ENCODE results near the gene HTN3. TPM values are rescaled to one million over a fixed set of nuclear protein-coding genes. Genes with fewer than 3 reads are reported as not detected.
"Not testable (repeated sequence)": the region's sequence is repeated elsewhere in the genome, so short reads cannot be mapped to it uniquely, and the experiment has no call there.

HTN3 gene
- total RNA-seq, 1 donor: not detected

DNA sequence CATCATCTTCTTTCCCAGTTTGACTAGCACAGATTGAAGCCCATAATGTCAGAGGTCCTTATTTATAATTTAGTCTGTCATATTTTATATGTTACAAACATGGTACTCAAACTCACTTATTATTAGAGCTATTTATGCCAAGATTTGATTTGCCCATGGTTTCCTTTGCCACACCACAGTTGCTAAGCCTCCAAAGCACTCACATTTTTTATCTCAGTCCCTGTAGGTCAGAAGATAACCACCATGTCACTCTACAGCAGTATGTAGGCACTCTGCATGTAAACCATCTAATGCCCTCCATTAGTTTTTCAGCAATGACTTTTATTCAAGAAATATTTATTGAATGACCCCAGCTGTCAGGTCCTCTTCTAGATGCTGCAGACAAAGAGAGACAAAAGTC is 25.8 kb upstream of the HTN3 start:
- Histone ChIP-seq H3K4me1 (ENCODE audit: insufficient read depth, low read length) (no peaks in the 10 kb centered on the region), H3K4me2 (ENCODE audit: insufficient read depth, low read length) (no peak overlapping the region), H2AFZ (ENCODE audit: low read length) (no peak overlapping the region), H3K9me3 (ENCODE audit: low read depth, low read length) (no peaks in the 10 kb centered on the region), H3K27me3 (ENCODE audit: insufficient read depth, low read length) (no peaks in the 10 kb centered on the region), H3K36me3 (ENCODE audit: insufficient read depth, low read length) (no peaks in the 10 kb centered on the region), H4K20me1 (ENCODE audit: insufficient read depth, low read length) (no peaks in the 10 kb centered on the region), H3K27ac (ENCODE audit: low read depth, low read length) (no peak overlapping the region), H3K4me3 (ENCODE audit: insufficient read depth, low read length) (no peak overlapping the region), H3K79me2 (ENCODE audit: insufficient read depth, low read length) (no peaks in the 10 kb centered on the region)
- no peak for DNase-seq (ENCODE audit: insufficient read length, low spot score, missing footprints)
- TF ChIP-seq, protein P1, sequence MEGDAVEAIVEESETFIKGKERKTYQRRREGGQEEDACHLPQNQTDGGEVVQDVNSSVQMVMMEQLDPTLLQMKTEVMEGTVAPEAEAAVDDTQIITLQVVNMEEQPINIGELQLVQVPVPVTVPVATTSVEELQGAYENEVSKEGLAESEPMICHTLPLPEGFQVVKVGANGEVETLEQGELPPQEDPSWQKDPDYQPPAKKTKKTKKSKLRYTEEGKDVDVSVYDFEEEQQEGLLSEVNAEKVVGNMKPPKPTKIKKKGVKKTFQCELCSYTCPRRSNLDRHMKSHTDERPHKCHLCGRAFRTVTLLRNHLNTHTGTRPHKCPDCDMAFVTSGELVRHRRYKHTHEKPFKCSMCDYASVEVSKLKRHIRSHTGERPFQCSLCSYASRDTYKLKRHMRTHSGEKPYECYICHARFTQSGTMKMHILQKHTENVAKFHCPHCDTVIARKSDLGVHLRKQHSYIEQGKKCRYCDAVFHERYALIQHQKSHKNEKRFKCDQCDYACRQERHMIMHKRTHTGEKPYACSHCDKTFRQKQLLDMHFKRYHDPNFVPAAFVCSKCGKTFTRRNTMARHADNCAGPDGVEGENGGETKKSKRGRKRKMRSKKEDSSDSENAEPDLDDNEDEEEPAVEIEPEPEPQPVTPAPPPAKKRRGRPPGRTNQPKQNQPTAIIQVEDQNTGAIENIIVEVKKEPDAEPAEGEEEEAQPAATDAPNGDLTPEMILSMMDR (IDR thresholded peaks at IDR 0.05; ENCODE audit: extremely low read depth, low read depth, low read length): no peak

DNA sequence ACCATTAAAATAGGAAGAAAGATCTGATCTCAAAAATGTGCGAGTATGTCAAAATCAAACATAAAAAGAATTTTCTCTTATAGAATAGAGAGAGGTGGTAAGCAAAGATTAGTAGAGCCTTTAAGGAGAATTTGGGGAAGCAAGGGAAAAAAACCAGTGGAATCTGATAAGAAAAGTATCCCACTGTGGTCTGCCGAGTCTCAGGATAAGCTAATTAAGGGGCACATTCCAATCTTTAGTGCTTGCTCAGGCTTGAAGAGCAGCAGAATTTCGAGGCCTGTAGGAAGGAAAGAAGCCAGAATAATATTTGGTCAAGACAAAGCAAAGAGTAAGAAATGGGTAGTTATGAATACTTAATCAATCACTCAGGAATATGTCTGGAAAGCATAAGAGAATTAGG is 19.5 kb upstream of the HTN3 start:
- no peak overlapping the region for H3K4me2 ChIP-seq (ENCODE audit: insufficient read depth, low read length)
- no peaks in the 10 kb centered on the region for H4K20me1 ChIP-seq (ENCODE audit: insufficient read depth, low read length)
- H3K27ac ChIP-seq (ENCODE audit: low read depth, low read length): no peak overlapping the region
- DNase-seq (ENCODE audit: insufficient read length, low spot score, missing footprints): no peak
- TF ChIP-seq, protein P1 (IDR thresholded peaks at IDR 0.05; ENCODE audit: extremely low read depth, low read depth, low read length): no peak
- no peaks in the 10 kb centered on the region for H3K79me2 ChIP-seq (ENCODE audit: insufficient read depth, low read length)
- H3K4me1 ChIP-seq (ENCODE audit: insufficient read depth, low read length): no peaks in the 10 kb centered on the region
- H3K36me3 ChIP-seq (ENCODE audit: insufficient read depth, low read length): no peaks in the 10 kb centered on the region
- no peak overlapping the region for H3K4me3 ChIP-seq (ENCODE audit: insufficient read depth, low read length)
- H3K27me3 ChIP-seq (ENCODE audit: insufficient read depth, low read length): no peaks in the 10 kb centered on the region
- no peaks in the 10 kb centered on the region for H3K9me3 ChIP-seq (ENCODE audit: low read depth, low read length)
- H2AFZ ChIP-seq (ENCODE audit: low read length): no peak overlapping the region

DNA sequence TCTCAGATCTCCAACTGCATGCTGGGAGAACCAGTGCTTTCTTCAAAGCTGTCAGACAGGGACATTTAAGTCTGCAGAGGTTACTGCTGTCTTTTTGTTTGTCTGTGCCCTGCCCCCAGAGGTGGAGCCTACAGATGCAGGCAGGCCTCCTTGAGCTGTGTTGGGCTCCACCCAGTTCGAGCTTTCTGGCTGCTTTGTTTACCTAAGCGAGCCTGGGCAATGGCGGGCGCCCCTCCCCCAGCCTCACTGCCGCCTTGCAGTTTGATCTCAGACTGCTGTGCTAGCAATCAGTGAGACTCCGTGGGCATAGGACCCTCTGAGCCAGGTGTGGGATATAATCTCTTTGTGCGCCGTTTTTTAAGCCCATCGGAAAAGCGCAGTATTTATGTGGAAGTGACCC is 9.3 kb upstream of the HTN3 start:
- H2AFZ ChIP-seq (ENCODE audit: low read length); H3K27ac ChIP-seq (ENCODE audit: low read depth, low read length); H3K27me3 ChIP-seq (ENCODE audit: insufficient read depth, low read length); H4K20me1 ChIP-seq (ENCODE audit: insufficient read depth, low read length); H3K79me2 ChIP-seq (ENCODE audit: insufficient read depth, low read length); H3K36me3 ChIP-seq (ENCODE audit: insufficient read depth, low read length); H3K4me3 ChIP-seq (ENCODE audit: insufficient read depth, low read length); H3K4me1 ChIP-seq (ENCODE audit: insufficient read depth, low read length); H3K9me3 ChIP-seq (ENCODE audit: low read depth, low read length); H3K4me2 ChIP-seq (ENCODE audit: insufficient read depth, low read length); DNase-seq (ENCODE audit: insufficient read length, low spot score, missing footprints): not testable (repeated sequence)

DNA sequence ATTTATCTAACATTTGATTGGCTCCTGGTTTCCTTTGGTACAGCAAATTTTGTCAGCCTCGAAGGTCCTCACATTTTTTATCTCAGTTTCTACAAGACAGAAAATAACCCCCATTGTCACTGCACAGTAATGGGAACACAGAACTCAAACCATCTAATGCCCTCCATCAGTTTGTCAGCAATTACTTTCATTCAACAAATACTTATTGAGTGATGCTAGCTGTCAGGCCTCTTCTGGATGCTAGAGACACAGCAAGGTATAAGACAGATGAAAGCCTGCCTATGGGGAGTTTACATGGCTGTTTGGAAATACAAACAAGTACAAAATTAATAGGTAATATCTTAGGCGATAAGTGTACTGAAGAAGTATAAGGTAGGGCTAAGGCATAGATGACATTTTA is 5.0 kb upstream of the HTN3 start:
- H3K27ac ChIP-seq (ENCODE audit: low read depth, low read length): no peak overlapping the region
- H3K79me2 ChIP-seq (ENCODE audit: insufficient read depth, low read length): no peaks in the 10 kb centered on the region
- TF ChIP-seq, protein P1 (IDR thresholded peaks at IDR 0.05; ENCODE audit: extremely low read depth, low read depth, low read length): no peak
- no peak overlapping the region for H3K4me2 ChIP-seq (ENCODE audit: insufficient read depth, low read length)
- H3K9me3 ChIP-seq (ENCODE audit: low read depth, low read length): no peaks in the 10 kb centered on the region
- DNase-seq (ENCODE audit: insufficient read length, low spot score, missing footprints): no peak
- no peak overlapping the region for H2AFZ ChIP-seq (ENCODE audit: low read length)
- no peaks in the 10 kb centered on the region for H3K4me1 ChIP-seq (ENCODE audit: insufficient read depth, low read length)
- H3K27me3 ChIP-seq (ENCODE audit: insufficient read depth, low read length): no peaks in the 10 kb centered on the region
- no peaks in the 10 kb centered on the region for H3K36me3 ChIP-seq (ENCODE audit: insufficient read depth, low read length)
- H3K4me3 ChIP-seq (ENCODE audit: insufficient read depth, low read length): no peak overlapping the region
- H4K20me1 ChIP-seq (ENCODE audit: insufficient read depth, low read length): no peaks in the 10 kb centered on the region

DNA sequence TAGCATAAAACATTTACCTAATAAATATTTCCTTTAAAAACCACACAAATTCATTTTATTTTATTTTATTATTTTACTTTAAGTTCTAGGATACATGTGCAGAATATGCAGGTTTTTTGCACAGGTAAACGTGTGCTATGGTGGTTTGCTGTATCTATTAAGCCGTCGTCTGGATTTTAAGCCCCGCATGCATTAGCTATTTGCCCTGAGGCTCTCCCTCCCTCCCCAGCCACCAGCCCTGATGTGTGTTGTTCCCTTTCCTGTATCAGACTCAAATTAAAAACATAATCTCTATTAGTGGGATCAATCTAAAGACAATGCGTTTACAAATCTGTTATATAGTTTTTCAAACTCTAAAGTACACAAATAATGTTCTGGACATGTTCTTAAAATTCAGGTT is 1.2 kb upstream of the HTN3 start:
- H3K4me2 ChIP-seq (ENCODE audit: insufficient read depth, low read length): no peak overlapping the region
- no peaks in the 10 kb centered on the region for H3K4me1 ChIP-seq (ENCODE audit: insufficient read depth, low read length)
- H4K20me1 ChIP-seq (ENCODE audit: insufficient read depth, low read length): no peaks in the 10 kb centered on the region
- no peak overlapping the region for H3K4me3 ChIP-seq (ENCODE audit: insufficient read depth, low read length)
- no peaks in the 10 kb centered on the region for H3K36me3 ChIP-seq (ENCODE audit: insufficient read depth, low read length)
- no peaks in the 10 kb centered on the region for H3K27me3 ChIP-seq (ENCODE audit: insufficient read depth, low read length)
- H3K27ac ChIP-seq (ENCODE audit: low read depth, low read length): no peak overlapping the region
- no peaks in the 10 kb centered on the region for H3K9me3 ChIP-seq (ENCODE audit: low read depth, low read length)
- TF ChIP-seq, protein P1 (IDR thresholded peaks at IDR 0.05; ENCODE audit: extremely low read depth, low read depth, low read length): no peak
- no peaks in the 10 kb centered on the region for H3K79me2 ChIP-seq (ENCODE audit: insufficient read depth, low read length)
- no peak overlapping the region for H2AFZ ChIP-seq (ENCODE audit: low read length)
- no peak for DNase-seq (ENCODE audit: insufficient read length, low spot score, missing footprints)

DNA sequence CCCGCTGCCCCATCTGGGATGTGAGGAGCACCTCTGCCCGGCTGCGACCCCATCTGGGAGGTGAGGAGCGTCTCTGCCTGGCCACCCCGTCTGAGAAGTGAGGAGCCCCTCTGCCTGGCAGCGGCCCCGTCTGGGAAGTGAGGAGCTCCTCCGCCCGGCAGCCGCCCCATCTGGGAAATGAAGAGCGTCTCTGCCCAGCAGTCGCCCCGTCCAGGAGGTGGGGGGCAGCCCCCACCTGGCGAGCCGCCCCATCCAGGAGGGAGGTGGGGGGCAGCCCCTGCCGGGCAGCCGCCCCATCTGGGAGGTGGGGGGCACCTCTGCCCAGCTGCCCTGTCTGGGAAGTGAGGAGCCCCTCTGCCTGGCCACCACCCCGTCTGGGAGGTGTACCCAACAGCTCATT is 9.3 kb downstream of the HTN3 start:
- H3K4me2 ChIP-seq (ENCODE audit: insufficient read depth, low read length); H3K4me1 ChIP-seq (ENCODE audit: insufficient read depth, low read length); H3K27ac ChIP-seq (ENCODE audit: low read depth, low read length); H2AFZ ChIP-seq (ENCODE audit: low read length); H3K79me2 ChIP-seq (ENCODE audit: insufficient read depth, low read length); H3K36me3 ChIP-seq (ENCODE audit: insufficient read depth, low read length); H4K20me1 ChIP-seq (ENCODE audit: insufficient read depth, low read length); H3K9me3 ChIP-seq (ENCODE audit: low read depth, low read length); H3K4me3 ChIP-seq (ENCODE audit: insufficient read depth, low read length); H3K27me3 ChIP-seq (ENCODE audit: insufficient read depth, low read length); DNase-seq (ENCODE audit: insufficient read length, low spot score, missing footprints): not testable (repeated sequence)
